Testis (tissue), 2 donors: Measurements from ENCODE around the gene PPP1R14C.

Experiments
- POLR2A ChIP-seq: fragments of 450-650 bp; IDR thresholded peaks from one replicate; pipeline ENCODE4 v1.6.1; 2017; ENCODE audit warnings: antibody characterized with exemption, mild to moderate bottlenecking, moderate library complexity
- TF ChIP-seq, protein P1 (sequence below), 3 experiments: fragments of 450-650 bp in 2 of 3; fragments of 200-600 bp in 1 of 3; sonication (generic) in 1 of 3; IDR thresholded peaks; one replicate each; pipeline ENCODE4 v1.5.1; 2016 to 2019; ENCODE audit warnings: antibody characterized with exemption in 3 of 3, mild to moderate bottlenecking in 2 of 3, moderate library complexity in 1 of 3

GRCh38 chr6:150150821-150151646, 8.2 kb downstream of the PPP1R14C start:
- TF ChIP-seq, protein P1, sequence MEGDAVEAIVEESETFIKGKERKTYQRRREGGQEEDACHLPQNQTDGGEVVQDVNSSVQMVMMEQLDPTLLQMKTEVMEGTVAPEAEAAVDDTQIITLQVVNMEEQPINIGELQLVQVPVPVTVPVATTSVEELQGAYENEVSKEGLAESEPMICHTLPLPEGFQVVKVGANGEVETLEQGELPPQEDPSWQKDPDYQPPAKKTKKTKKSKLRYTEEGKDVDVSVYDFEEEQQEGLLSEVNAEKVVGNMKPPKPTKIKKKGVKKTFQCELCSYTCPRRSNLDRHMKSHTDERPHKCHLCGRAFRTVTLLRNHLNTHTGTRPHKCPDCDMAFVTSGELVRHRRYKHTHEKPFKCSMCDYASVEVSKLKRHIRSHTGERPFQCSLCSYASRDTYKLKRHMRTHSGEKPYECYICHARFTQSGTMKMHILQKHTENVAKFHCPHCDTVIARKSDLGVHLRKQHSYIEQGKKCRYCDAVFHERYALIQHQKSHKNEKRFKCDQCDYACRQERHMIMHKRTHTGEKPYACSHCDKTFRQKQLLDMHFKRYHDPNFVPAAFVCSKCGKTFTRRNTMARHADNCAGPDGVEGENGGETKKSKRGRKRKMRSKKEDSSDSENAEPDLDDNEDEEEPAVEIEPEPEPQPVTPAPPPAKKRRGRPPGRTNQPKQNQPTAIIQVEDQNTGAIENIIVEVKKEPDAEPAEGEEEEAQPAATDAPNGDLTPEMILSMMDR (IDR thresholded peaks at IDR 0.05) = no peak
- no peak for TF ChIP-seq POLR2A
